SW480 (cell line): Measurements from ENCODE around the gene PTPA.
"Not testable (repeated sequence)": the region's sequence is repeated elsewhere in the genome, so short reads cannot be mapped to it uniquely, and the experiment has no call there.

ENCODE experiments used
- DNase-seq: peaks from one replicate; pipeline ENCODE4 v3.0.0-alpha.2; 2016; ENCODE audit warnings: low spot score

Gene PTPA

DNA sequence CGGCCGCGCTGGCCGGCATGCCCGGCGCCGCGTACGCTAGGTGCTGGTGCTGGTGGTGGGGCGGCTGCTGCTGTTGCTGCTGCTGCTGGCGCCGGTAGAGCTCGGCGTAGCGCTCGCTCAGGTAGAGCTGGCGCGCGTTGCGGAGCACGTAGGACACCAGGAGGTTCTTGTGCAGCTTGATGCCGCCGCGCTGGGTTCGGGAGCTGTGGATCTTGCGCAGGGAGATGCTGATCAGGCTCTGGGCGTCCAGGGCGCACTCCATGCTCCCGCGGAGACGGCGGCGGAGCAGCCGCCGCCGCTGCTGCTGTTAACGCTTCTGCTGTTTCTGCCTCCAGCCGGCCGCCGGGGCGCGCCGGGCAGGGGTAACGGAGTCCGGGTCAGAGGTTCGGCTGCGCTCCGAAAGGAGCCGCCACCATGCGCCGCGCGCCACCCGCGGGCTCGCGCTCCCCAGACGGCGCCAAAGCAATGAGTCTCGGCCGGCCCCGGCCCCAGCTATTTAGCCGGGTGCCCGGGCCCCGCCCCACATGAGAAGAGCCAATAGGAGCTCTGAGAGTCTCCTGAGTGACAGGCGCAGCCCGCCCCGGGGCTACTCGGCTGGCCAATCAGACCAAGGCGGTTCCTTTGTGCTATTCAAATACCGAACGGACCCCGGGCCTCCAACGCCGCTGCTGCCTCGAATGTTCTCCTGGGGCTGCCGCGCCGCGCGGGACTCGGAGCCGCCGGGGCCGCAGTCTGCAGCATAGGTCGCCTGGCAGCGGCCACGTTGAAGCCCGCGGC is 66.8 kb downstream of the PTPA start, which contains the start of gene IER5L:
Gene IER5L, minus strand, starts transcription at position 471 of the 777 bp plus-strand sequence. Its CDS starts 209 bp downstream, at position 262.
- DNase-seq, result peak; percentile 95

DNA sequence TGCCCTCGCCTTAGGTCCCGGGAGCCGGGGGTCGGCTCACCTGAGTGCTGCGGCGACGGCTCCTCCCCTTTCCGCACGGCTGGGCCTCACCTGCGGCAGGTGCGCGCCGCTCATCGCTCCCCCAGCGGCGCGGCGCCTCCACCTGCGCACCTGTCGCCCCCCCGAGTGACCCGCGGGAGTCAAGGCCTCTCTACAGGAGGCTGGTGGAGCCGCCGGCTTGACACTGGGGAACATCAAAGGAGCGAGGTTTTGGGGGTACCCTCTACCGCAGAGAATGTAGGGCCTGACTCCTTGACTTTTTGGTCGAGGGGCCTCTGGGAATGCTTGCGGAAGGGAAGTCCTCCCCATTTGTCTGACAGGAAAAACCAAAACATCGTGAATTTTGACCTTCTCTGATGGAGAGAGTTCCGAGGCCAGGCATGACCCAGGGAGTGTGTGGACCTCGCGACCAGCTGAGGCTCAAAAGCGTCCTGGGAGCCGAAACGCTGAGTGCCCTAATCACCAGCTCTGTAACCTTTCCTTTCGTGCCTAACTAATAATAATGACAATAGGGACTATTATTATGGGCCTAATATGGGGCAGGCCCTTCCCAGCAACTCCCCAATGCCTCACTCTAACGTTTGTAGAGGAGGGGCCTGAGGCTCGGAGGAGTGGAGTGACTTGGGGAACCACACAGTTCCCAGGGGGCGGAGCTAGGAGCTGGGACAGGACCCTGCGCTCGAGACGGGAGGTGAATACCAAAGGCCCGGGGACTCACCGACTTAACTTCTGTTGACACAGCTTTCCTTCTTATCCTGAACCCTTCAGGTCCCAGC is 67.6 kb downstream of the PTPA start:
- no peak for DNase-seq

DNA sequence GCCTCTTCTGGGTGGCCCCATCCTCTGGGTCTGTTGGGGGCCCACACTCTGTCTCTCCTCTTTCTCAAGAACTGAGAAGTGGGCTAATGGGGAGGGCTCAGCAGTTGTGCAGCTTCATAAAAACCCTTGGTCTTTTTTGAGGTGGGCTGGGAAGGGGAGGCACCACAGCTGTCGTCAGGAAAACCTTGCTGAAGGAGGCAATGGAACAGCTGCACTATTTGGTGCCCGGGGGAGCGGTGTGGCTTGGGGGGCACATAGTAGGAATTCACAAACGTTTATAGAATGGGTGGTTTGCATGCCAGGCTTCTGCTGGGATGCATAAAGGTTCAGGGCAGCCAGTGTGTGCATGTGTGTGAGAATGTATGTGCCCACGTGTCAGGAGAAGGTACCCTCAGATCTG is 70.0 kb downstream of the PTPA start:
- DNase-seq, result no peak

DNA sequence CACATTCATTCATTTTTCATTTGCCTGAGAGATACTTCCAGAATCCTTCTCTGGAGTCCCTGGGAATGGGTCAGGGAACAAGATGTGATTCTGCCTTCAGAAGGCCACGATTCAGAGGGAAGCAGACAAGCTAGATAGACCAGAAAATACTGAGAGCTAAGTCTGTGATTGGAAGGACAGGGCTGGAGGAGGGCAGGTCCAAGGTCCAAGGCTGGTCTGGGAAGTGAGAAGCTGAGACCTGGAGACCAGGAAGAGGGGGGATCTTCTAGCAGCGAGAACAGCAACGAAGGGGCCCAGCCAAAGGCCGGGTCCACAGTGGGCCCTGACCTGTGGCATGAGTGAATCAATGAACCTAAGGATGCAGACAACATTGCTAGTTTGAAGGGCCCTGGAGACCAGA is 70.9 kb downstream of the PTPA start:
- no peak for DNase-seq

DNA sequence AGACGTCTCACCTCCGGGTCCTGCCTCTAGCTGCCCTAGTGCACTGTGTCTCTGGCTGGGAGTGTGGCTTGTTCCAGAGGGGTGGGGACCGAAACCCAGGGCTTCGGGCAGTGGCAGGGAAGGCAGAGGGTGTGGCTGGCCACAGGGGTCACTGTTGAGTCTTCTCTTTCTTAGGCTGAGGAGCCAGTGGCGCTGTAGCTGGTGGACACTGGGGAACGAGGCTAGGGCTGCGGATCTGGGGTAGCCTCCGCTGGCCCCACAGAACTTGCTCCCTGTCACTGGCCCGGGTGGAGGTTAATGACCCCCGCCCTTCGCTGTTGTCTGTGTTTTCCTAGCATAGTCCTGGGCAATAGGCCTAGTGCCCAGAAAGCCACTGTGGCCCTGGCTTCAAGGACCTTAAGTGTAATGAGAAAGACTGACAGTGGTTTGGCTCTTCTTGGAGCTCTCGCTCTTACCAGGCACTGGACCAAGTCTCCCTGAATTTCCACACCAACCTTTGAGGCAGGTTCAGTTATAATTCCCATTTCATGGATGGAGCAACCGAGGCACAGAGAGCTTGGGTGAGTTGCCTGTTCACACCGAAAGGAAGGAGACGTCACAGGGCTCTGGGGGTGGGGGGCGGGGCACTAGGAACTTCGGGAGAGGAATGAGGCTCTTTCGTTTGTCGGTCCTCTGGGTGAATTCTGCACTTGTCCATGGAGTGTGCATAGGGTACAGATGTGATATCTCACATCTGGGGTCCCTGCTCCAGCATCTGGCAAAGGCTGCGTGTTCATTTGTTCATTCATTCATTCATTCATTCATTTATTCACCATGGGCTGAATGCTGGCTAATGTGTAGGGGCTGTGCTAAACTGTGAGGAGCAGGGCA is 71.6 kb downstream of the PTPA start:
- peak; percentile 46 for DNase-seq

DNA sequence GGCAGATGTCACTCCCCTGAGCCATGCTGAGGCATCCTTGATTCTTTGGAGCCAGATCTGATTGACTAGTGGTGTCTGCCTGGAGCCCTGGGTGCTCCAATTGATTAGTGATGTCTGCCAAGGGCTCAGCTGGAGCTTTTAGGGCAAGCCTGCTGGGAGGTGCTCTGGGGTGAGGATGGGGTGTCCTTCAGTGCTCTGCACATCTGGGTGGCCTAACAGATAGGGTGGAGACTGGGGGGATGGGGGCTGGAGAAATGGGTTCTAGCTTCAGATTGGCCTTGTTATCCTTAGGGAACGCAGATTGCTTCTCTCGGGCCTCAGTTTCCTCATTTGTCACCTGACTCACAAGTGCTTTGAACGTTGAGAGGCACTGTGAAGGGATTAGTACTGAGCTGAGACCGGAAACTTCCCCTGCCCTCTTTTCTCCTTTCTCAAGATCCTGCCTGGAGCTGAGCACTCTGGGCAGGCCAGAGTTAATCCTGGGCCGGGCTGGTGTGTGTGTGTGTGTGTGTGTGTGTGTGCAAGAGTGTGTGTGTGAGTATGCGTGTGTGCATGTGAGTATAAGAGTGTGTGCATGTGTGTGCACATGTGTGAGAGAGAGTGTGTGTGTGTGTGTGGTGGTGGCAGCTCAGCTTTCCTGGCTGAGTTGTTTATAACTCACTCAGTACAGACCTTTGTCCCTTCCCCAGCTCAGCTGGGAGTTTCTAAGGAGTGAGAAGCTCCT is 72.4 kb downstream of the PTPA start:
- no peak for DNase-seq

DNA sequence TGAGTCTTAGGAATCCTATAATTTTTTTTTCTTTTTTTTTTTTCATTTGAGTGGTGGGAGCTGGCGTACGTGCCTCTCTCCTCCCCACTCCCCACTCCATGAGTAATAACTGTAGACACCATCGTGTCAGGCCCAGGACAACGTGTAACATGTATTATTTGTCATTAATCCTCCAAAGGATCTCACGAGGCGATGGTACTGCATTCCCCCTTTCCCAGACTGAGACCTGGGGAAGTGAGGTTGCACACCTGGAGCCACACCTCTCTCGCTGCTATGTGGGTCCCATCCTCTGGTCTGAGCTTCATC is 73.0 kb downstream of the PTPA start:
- DNase-seq, result no peak

DNA sequence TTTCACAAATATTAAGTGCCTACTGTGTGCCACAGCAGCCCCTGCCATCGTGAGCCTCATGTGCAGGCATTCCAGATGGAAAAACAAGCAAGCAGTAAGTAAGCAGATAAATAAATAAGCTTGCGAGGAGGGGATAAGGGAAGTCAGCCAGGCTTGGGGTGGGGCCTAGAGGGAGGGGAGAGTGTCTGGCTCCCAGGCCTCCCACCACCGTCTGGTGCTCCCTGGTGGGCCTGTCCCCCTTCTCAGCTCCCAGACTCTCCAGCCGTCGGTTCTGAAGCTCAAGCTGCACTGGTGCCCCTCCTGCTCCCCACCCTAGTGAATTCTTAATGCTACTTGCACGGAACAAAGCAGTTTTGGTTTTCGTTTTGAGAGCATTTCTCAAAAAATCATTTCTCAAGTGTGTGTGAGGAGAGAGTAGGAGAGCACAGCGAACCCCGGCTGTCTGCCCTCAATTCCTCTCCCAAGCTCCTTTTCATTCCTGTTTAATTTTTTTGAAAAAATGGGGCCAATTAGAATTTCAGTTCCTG is 73.4 kb downstream of the PTPA start:
- DNase-seq, result no peak

DNA sequence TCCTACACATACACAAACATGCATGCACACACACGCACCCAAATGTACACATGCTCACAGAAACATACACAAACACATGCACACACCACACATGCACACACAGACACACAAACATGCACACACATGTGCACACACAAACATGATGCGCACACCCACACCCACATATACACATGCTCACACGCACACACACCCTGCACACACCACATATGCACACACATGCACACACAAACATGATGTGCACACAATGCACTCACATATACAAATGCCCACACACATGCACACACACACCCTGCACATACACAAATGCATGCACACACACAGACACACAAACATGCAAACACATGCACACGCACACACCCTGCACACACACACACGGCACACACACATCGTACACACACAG is 74.2 kb downstream of the PTPA start:
- no peak for DNase-seq

DNA sequence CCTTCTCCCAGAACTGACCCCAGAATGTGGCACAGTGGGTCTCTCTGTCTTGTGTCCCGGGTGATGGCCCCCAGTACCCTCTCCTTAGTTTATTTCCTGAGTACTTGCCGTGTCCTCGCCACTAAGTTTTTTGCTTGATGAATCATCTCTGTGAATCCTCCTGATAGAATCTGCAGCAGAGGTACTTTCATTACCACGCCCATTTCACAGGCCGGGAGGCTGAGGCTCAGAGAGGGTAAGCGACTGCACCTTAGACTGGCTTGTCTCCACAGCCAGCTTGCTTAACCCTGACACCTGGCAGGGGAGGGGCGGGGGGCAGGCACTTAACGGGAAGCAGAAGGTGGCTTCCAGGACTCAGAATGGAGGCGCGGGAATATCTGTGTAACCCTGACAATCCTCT is 74.8 kb downstream of the PTPA start:
- DNase-seq, result no peak

DNA sequence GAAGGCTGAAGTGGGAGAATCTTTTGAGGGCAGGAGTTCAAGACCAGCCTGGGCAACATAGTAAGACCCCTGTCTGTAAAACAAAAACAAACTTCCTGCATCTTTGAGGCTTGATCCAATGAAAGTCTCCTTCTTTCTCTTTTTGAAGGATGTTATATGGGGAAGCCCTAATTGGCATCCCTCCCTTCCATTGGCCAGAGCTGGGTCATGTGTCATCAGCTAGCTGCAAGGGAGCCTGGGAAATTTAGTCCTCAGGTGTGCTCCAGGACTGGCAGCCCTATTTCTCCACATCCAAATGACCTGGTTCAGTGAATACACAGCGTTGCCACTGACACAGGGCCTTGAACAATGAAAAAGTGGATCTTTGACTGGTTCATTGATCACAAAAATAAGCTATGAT is 75.8 kb downstream of the PTPA start:
- no peak for DNase-seq

DNA sequence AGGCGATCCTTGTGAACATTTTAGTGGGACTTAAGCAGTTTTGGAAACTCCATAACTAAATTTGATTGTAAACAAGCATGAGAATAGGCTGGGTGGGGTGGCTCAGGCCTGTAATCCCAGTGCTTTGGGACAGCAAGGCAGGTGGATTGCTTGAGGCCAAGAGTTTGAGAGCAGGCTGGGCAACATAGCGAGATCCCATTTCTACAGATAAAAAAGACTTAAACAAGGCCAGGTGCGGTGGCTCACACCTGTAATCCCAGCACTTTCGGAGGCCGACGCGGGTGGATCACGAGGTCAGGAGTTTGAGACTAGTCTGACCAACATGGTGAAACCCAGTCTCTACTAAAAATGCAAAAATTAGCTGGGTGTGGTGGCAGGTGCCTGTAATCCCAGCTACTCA is 78.8 kb downstream of the PTPA start:
- DNase-seq, result not testable (repeated sequence)

DNA sequence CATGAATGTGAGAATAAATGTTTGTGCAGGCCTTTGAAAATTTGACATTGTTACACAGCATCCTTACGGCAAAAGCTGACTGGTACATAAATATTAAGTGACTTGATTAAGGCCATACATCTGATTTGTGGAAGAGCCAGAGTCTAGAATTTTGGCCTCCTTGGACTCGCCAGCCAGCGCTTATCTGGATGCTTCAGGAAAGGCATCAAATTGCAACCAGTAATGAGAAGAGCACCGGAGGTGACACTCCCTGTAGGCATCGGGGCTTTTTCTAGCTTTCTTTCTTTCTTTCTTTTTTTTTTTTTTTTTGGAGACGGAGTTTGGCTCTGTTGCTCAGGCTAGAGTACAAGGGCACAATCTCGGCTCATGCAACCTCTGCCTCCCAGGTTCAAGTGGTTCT is 80.0 kb downstream of the PTPA start:
- DNase-seq, result no peak

DNA sequence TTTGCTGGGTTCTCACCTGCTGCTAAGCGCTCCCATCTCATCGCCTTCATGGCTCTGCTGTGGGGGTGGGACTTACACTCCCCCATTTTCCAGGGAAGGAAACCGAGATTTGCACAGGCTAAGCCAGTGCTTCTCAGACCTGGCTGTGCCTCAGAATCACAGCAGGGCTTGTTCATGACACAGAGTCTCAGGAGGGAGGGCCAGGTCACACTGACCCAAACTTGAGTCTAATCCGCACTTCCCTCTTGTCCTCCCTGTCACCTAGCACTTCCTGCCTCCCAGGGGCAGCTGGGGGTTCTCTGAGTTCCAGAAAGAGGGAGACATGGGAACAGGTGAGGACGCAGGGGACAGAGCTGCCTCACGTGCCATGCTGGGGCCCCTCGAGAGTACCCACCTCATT is 82.4 kb downstream of the PTPA start:
- no peak for DNase-seq

DNA sequence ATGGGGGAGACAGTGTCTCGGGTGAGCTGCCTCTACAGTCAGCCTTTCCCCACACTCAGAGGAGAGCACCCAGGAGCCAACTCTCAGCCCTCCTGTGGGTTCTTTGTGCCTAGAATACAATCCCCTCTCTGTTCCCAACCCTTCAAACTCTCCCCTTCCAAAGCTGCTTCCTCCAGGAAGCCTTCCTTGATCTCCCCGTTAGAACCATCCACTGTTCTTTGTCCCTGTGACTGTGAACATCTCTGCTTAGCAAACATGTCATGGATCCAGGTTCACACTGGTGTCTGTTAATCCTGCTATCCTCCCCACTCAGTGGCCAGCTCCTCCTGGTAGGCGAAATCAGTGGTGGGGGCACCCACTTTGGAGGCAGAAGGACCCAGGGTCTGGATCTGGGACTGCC is 83.0 kb downstream of the PTPA start:
- no peak for DNase-seq

DNA sequence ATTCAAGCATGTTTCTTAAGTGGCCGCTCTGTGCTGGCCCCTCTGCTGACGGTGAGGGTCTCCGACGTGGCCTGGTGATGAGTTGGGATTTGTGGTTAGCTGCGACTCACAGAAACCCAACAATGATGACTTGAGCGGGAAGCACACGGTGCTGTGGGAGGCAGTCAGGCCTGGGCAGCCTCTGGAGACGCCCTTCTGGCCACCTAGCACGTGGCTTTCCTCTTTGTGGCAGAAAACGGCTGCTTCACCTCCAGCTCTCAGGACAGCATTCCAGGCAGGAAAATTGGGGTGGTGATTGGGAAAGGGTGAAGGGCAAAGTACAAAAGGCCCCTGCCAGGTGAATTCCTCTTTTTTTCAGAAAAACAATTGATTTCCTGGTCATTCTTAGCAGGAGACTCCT is 84.4 kb downstream of the PTPA start:
- no peak for DNase-seq

DNA sequence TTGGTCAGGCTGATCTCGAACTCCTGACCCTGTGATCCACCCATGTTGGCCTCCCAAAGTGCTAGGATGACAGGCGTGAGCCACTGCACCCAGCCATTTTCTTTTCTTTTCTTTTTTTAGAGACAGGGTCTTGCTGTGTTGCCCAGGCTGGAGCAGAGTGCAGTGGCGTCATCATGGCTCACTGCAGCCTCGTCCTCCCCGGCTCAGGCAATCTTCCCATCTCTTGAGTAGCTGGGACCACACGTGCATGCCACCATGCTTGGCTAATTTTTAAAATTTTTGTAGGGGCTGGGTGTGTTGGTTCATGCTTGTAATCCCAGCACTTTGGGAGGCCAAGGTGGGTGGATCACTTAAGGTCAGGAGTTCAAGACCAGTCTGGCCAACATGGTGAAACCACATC is 85.8 kb downstream of the PTPA start:
- DNase-seq, result not testable (repeated sequence)

DNA sequence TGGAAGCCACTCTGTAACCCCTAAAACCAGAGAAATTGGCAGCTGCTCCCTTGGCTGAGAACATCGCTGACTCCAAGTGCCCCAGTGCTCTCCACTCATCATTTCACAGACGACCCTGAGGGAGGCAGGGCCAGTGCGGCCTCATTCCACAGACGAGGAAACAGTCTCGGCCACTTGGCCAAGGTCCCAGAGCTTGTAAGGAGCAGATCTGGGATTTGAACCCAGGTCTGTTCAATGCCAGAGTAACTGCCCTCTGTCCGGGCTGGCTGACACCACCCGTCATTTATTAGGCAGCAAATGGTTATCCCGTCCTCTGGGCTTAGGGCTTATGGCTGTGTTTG is 86.7 kb downstream of the PTPA start:
- DNase-seq, result no peak
